ENCODE results near the gene IGFBP5.

GRCh38 chr2:216735086-216735485 lies 39.7 kb upstream of the IGFBP5 start:
- TF ChIP-seq RAD21 (IDR thresholded peaks at IDR 0.05; ENCODE audit: low read depth) (no peak), EP300 (IDR thresholded peaks at IDR 0.05; ENCODE audit: borderline replicate concordance) (no peak), ZBTB7A (IDR thresholded peaks at IDR 0.05; ENCODE audit: low read depth) (no peak), TEAD4 (IDR thresholded peaks at IDR 0.05) (no peak), MAX (IDR thresholded peaks at IDR 0.05) (no peak), FOXM1 (IDR thresholded peaks at IDR 0.05; ENCODE audit: borderline replicate concordance, low read depth) (no peak), CEBPB (IDR thresholded peaks at IDR 0.05) (no peak), REST (IDR thresholded peaks at IDR 0.05; ENCODE audit: low read depth) (no peak)
